Brain microvascular endothelial cell (primary cell): ENCODE measurements around the gene PIGT.

ENCODE experiments used
- DNase-seq: peaks from one replicate; pipeline ENCODE4 v3.0.0-alpha.2; 2020
- H3K27ac ChIP-seq: fragments of 250-450 bp; sonication (Bioruptor Pico); 2 replicates; pipeline ENCODE4 v1.5.1; 2020; ENCODE audit warnings: mild to moderate bottlenecking, moderate library complexity
- H3K27me3 ChIP-seq: fragments of 250-450 bp; sonication (Bioruptor Pico); replicated peaks from 2 replicates; pipeline ENCODE4 v1.5.1; 2020; ENCODE audit warnings: mild to moderate bottlenecking
- H3K36me3 ChIP-seq: fragments of 250-450 bp; sonication (Bioruptor Pico); replicated peaks from 2 replicates; pipeline ENCODE4 v1.5.1; 2020; ENCODE audit warnings: mild to moderate bottlenecking
- H3K4me3 ChIP-seq: 2 replicates; pipeline ENCODE4 v1.5.1; 2011; ENCODE audit warnings: low read depth, mild to moderate bottlenecking, control low read depth, low read length, moderate library complexity
- in situ Hi-C: cut with HindIII; loops from 2 replicates; pipeline ENCODE4 v1.10.0; 2017; ENCODE audit warnings: low sequenced_read_pairs, low pct_ligation_motif_present
- TF ChIP-seq, protein P1 (sequence below): IDR thresholded peaks from 2 replicates; pipeline ENCODE4 v1.5.1; 2011; ENCODE audit warnings: low read depth, mild to moderate bottlenecking, moderate library complexity, low read length, control low read depth, inconsistent platforms; ENCODE audit errors: missing control alignments

PIGT gene

DNA sequence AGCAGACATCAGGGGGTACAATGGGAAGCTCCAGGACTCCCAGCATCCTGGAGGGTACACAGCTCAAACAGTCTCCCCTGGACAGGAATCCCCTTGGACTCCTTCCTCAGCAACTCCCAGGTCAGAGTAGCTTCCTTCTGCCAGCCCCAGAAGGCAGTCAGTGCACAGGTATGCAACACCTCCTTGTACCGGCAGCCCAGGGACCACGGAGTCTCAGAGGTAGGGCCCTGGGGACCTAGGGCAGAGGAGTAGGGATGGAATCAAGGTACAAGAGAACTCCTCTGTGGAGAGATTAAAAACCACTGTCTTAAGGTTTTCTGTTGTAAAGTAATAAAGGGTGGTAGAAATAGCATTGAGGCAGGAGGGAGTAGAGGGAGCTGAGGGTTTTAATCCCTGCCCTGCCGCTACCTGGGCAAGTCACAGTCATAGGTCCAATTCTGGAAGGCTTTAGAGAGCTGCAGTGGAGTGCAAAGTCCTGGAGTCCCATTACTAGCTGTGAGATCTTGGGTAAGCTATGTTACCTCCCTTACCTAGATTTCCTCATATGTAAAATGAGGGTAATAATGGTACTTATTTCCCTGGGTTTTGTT, 45.3 kb upstream of the PIGT start:
- Histone ChIP-seq H3K36me3 (peaks cover 23% of the 10 kb centered on the region), H3K27me3 (no peaks in the 10 kb centered on the region), H3K27ac (no peak overlapping the region), H3K4me3 (no peak overlapping the region)
- TF ChIP-seq, protein P1, sequence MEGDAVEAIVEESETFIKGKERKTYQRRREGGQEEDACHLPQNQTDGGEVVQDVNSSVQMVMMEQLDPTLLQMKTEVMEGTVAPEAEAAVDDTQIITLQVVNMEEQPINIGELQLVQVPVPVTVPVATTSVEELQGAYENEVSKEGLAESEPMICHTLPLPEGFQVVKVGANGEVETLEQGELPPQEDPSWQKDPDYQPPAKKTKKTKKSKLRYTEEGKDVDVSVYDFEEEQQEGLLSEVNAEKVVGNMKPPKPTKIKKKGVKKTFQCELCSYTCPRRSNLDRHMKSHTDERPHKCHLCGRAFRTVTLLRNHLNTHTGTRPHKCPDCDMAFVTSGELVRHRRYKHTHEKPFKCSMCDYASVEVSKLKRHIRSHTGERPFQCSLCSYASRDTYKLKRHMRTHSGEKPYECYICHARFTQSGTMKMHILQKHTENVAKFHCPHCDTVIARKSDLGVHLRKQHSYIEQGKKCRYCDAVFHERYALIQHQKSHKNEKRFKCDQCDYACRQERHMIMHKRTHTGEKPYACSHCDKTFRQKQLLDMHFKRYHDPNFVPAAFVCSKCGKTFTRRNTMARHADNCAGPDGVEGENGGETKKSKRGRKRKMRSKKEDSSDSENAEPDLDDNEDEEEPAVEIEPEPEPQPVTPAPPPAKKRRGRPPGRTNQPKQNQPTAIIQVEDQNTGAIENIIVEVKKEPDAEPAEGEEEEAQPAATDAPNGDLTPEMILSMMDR: no peak
- no peak for DNase-seq
- in situ Hi-C loops: no loop called here

DNA sequence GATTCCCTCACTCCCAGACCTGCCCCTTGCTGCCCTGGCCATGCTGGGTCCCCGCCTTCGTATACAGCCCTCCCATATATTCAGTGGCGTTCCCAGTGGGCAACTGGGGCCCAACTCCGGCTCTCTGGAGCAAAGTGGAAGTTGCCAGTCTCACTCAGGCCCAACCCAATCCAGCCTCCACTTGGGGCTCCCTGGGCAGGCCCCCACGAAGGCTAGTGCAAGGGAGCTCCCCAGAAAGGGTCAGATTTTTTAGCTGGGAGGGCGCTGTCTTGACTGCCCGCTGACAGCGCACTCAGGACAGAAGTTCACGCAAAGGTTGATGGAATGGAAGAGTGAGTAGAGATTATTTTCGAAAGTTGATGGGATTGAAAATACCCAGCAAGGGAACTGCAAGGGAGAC, 43.7 kb upstream of the PIGT start:
- Histone ChIP-seq H3K27ac (no peak overlapping the region), H3K4me3 (no peak overlapping the region), H3K27me3 (no peaks in the 10 kb centered on the region), H3K36me3 (peaks cover 12% of the 10 kb centered on the region)
- TF ChIP-seq, protein P1: no peak
- no peak for DNase-seq
- in situ Hi-C loops: no loop called here

DNA sequence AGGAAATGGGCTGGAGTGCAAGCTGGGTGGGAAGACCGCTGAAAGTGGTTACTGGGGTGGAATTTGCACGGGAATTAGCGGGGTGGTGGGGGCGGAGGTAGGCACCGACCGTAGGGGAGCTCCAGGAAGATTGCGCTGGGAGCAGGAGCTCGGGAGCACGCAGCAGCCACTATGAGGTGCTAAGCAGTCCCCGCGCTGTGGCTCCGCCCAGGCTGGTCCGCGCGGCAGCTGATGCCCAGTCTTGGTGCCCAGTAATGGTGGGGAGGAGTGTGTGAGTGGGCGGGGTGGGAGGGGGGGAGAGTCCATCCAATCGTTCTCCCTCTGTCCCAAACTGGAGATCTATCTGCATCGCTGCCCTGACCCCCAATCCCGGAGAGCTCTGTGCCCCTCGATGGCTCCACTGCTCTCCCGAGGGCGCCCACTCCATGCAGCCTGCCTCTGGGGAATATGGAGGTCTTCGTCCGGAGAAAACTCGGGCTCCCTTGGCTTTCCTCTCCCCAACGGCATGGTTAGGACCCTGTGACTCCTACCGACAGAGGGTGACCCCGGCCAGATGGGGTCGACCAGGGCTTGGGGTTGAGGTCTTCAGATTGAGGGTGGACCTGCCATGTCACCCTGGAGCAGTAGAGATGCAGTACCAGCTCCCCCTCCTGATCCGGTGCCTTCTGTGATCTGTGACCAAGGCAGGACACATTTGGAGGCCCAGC, 43.1 kb upstream of the PIGT start:
- TF ChIP-seq, protein P1: no peak
- in situ Hi-C loops: no loop called here
- peak overlapping the region; percentile 3 for H3K4me3 ChIP-seq
- peaks cover 7% of the 10 kb centered on the region for H3K36me3 ChIP-seq
- no peak overlapping the region for H3K27ac ChIP-seq
- DNase-seq: no peak
- H3K27me3 ChIP-seq: no peaks in the 10 kb centered on the region

DNA sequence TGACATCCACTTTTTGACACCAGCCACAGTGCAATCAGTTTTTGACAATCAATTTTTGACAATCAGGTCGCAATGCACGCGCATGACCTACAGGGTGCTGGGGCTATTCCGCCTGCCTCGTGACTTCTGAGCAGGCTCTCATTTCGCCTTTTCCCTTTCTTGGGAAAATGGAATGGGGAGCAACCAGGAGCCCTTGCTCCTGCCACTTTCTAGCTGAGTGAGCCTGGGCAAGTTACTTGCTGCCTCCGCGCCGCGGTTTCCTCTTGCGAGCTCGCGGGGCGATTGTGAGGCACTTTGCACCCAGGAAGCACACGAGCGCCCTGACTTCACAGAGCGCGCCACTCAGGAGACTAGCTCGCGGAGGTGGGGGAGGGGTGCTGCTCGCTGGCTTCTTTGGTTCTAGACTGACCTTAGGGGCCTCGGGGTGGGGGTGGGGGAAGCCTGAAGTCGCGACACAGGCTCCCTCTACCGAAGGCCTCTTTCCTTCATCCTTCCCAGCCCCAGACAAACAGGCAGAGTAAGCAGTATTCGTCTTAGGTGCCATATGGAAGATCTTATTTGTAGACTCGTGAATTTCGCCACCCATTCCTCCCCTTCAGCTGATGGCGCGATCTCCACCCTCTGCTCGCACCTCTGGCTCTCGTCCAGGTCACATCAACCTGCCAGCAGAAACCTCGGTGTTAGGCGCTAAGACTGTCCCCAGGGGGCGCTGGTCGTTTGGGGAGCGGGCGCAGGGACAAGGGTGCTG, 42.4 kb upstream of the PIGT start:
- in situ Hi-C loops: no loop called here
- Histone ChIP-seq H3K27me3 (no peaks in the 10 kb centered on the region), H3K36me3 (peaks cover 1% of the 10 kb centered on the region), H3K27ac (no peak overlapping the region), H3K4me3 (peak overlapping the region; percentile 54)
- TF ChIP-seq, protein P1: peak; percentile 97
- DNase-seq: peak; percentile 63

DNA sequence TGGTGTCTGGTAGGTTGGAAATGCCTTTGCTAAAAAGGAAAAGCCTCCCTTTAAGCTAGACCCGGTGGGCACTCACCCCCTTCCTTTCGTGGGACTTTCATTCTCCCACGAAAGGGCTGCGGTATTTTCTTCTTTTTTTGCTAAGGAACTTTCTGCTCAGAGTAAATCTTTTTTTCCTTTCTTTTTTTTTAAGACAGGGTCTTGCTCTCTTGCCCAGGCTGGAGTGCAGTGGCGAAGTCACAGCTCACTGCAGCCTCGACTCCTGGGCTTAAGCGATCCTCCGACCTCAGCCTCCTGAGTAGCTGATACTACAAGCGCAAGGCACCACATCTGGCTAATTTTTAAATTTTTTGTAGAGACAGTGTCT, 41.9 kb upstream of the PIGT start:
- TF ChIP-seq, protein P1: no peak
- Histone ChIP-seq H3K4me3 (no peak overlapping the region), H3K27me3 (no peaks in the 10 kb centered on the region), H3K36me3 (no peaks in the 10 kb centered on the region), H3K27ac (no peak overlapping the region)
- in situ Hi-C loops: no loop called here
- DNase-seq: no peak
